Pancreas (tissue), 10 donors: ENCODE results near the gene SSUH2. TPM values are rescaled to one million over a fixed set of nuclear protein-coding genes. Genes with fewer than 3 reads are reported as not detected.
"Not testable (repeated sequence)": the region's sequence is repeated elsewhere in the genome, so short reads cannot be mapped to it uniquely, and the experiment has no call there.

Experiments
- ATAC-seq, 4 donors: fragments of 200-7000 bp; cut with Tn5 transposase; one replicate each; pipeline versions ENCODE4 v1.8.0 to v1.9.1; 2020; ENCODE audit warnings: mild to moderate bottlenecking in 4 of 4, moderate library complexity in 4 of 4
- DNase-seq, 6 donors: peaks; one replicate each; pipeline ENCODE4 v3.0.0-alpha.2; 2020
- FAIRE-seq: peaks from 2 replicates; lab custom pipeline; 2012; peaks lifted over from hg19 to GRCh38; lab: Jason Lieb, UNC
- H3K27ac ChIP-seq, 4 donors: fragments of 200-600 bp; sonication (generic); 1 replicate in 3 of 4; 2 replicates in 1 of 4; pipeline versions ENCODE4 v1.5.0 to v1.8.0; 2020
- H3K27me3 ChIP-seq, 4 donors: fragments of 200-600 bp; one replicate each; pipeline ENCODE4 v1.8.0; 2021
- H3K36me3 ChIP-seq, 3 donors: fragments of 200-600 bp; sonication (generic) in 1 of 3; one replicate each; pipeline versions ENCODE4 v1.5.0 to v1.8.0; 2020 to 2021
- H3K4me1 ChIP-seq, 3 donors: fragments of 200-600 bp; one replicate each; pipeline ENCODE4 v1.8.0; 2021
- H3K4me3 ChIP-seq, 4 donors: fragments of 200-600 bp; sonication (generic) in 2 of 4; one replicate each; pipeline versions ENCODE4 v1.5.0 to v1.8.0; 2020 to 2021
- H3K9me3 ChIP-seq, 4 donors: fragments of 200-600 bp; one replicate each; pipeline ENCODE4 v1.8.0; 2021
- CTCF ChIP-seq, 4 donors: fragments of 200-600 bp; sonication (generic) in 3 of 4; IDR thresholded peaks; one replicate each; pipeline versions ENCODE4 v1.5.0 to v1.8.0; 2021; ENCODE audit warnings: antibody characterized with exemption in 4 of 4
- WGBS, 2 donors: extraction: QIAGEN DNeasy Blood & Tissue Kit; methylation state at CpG; one replicate each; pipeline ENCODE4 v1.1.7; 2013; 5-methylcytosine and 5-hydroxymethylcytosine counted together
- intact Hi-C, 3 donors: fragments of 100-400 bp; cut with DNase I; formaldehyde crosslinking; loops; one replicate each; pipeline versions ENCODE4 v1.11.1 to v1.14.2; 2022
- polyA plus RNA-seq, 2 donors: library from polyadenylated mRNA; stranded (reverse); fragments of 200-250 nt; gene quantifications; one replicate each; pipeline ENCODE4 v1.2.3, GENCODE V29; 2013
- total RNA-seq, 6 donors: library from RNA; stranded (reverse); fragmentation: NEBNext Ultra II Directional in 4 of 6; extraction: Animal tissue kit (Norgen Biotek cat#: 25700) in 4 of 6; gene quantifications; one replicate each; pipeline versions ENCODE4 v1.2.1 to v1.2.4, GENCODE V29; 2021 to 2023
- donor health status: healthy with polysubstance abuse.
- donor health status: DM: no; HTN: no; CAD: no; lungs with moderate emphysema.
- donor health status: DM: no; HTN: no; CAD: no.
- donor health status: control.
- donor health status: control.
- donor health status: Bipolar disorder and iron deficiency.
- donor health status: DM: yes; HTN: yes; CAD: no.
- donor health status: DM: no; HTN: no; CAD: no.
- donor health status: DM: no; HTN: no; CAD: no.
- donor health status: DM: yes; HTN: yes; CAD: no.

The SSUH2 gene
- total and polyA plus RNA-seq, 8 donors, result 0.06 to 1.8 (median 0.22) TPM

DNA sequence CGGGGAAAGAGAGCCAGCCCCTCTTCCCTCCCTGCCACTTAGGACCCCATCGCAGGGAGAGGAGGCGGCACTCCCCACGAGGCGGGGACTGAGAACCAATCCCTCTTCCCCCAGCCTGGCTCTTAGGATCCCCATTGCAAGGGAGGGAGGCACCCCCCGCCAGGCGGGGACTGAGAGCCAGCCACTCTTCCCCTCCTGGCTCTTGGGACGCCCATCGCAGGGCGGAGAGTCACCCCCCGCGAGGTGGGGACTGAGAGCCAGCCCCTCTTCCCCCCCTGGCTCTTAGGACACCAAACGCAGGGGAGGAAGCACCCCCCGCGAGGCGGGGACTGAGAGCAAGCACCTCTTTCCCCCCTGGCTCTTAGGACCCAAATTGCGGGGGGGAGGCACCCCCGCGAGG lies 34.2 kb upstream of the SSUH2 start:
- FAIRE-seq, result no peak
- no peak for DNase-seq
- 15 to 30% methylated on average over 2 to 16 of the region's 19 CpGs for WGBS, 2 donors
- TF ChIP-seq CTCF (IDR thresholded peaks at IDR 0.05), result no peak
- H3K36me3 ChIP-seq, result no peaks in the 10 kb centered on the region
- H3K4me1 ChIP-seq, result no peaks in the 10 kb centered on the region
- H3K4me3 ChIP-seq, result no peak overlapping the region
- no peak overlapping the region for H3K27ac ChIP-seq
- no peak for ATAC-seq
- no peaks in the 10 kb centered on the region for H3K27me3 ChIP-seq
- no peaks in the 10 kb centered on the region for H3K9me3 ChIP-seq
- intact Hi-C loops, result no loop called here

DNA sequence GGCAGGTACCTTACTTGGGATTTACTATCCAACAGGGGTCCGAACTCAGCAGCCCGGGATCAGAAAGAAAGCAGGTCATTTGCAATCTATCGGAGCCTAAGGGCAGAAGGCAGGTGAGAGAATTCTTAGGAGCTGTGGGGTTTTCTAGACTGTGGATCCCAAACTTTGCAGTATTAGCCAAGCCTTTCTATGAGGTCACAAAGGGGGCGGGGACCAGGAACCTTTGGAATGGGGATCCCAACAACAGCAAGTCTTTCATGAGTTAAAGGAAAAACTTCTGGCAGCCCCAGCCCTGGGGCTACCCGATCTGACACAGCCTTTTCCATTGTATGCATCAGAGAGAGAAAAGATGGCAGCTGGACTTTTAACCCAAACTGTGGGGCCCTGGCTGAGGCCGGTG lies 32.7 kb upstream of the SSUH2 start:
- H3K27ac ChIP-seq, H3K4me3 ChIP-seq, ATAC-seq, H3K27me3 ChIP-seq, intact Hi-C loops, H3K36me3 ChIP-seq, H3K4me1 ChIP-seq, DNase-seq, H3K9me3 ChIP-seq, FAIRE-seq: not testable (repeated sequence)
- 72% methylated on average over 5 to 6 of the region's 6 CpGs for WGBS, 2 donors

DNA sequence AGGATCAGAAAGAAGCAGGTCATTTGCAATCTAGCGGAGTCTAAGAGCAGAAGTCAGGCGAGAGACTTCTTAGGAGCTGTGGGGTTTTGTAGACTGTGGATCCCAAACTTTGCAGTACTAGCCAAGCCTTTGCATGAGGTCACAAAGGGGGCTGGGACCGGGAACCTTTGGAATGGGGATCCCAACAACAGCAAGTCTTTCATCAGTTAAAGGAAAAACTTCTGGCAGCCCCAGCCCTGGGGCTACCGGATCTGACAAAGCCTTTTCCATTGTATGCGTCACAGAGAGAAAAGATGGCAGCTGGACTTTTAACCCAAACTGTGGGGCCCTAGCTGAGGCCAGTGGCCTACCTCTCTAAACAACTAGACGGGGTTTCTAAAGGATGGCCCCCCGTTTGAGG lies 31.0 kb upstream of the SSUH2 start:
- H3K4me3 ChIP-seq, FAIRE-seq, H3K9me3 ChIP-seq, H3K36me3 ChIP-seq, DNase-seq, H3K27ac ChIP-seq, intact Hi-C loops, H3K4me1 ChIP-seq, ATAC-seq, H3K27me3 ChIP-seq: not testable (repeated sequence)
- 71 to 77% methylated on average over 7 of the region's 7 CpGs for WGBS, 2 donors

GRCh38 chr3:8673083-8673737 lies 28.6 kb upstream of the SSUH2 start:
- no peak for DNase-seq
- H3K27ac ChIP-seq, result no peak overlapping the region
- intact Hi-C loops, result no loop called here
- H3K4me3 ChIP-seq, result no peak overlapping the region
- TF ChIP-seq CTCF (IDR thresholded peaks at IDR 0.05), result no peak
- no peaks in the 10 kb centered on the region for H3K9me3 ChIP-seq
- H3K27me3 ChIP-seq, result no peaks in the 10 kb centered on the region
- H3K4me1 ChIP-seq, result no peaks in the 10 kb centered on the region
- no peak for ATAC-seq
- H3K36me3 ChIP-seq, result no peaks in the 10 kb centered on the region
- peak; percentile 9 for FAIRE-seq
- 69% methylated on average over 14 of the region's 14 CpGs for WGBS, 2 donors

GRCh38 chr3:8669019-8669418 lies 24.4 kb upstream of the SSUH2 start:
- intact Hi-C loops, result no loop called here
- no peak for TF ChIP-seq CTCF (IDR thresholded peaks at IDR 0.05)
- DNase-seq, result no peak
- H3K27me3 ChIP-seq, result no peaks in the 10 kb centered on the region
- H3K9me3 ChIP-seq, result no peaks in the 10 kb centered on the region
- no peaks in the 10 kb centered on the region for H3K36me3 ChIP-seq
- FAIRE-seq, result no peak
- ATAC-seq, result no peak
- H3K4me1 ChIP-seq, result no peaks in the 10 kb centered on the region
- no peak overlapping the region for H3K4me3 ChIP-seq
- no peak overlapping the region for H3K27ac ChIP-seq
- WGBS, 2 donors, result 84 to 92% methylated on average over 2 of the region's 2 CpGs

- ATAC-seq (no peak), DNase-seq (no peak), FAIRE-seq (no peak)
- H3K4me3 ChIP-seq, result no peak overlapping the region
- H3K27ac ChIP-seq, result no peak overlapping the region
- H3K9me3 ChIP-seq, result no peaks in the 10 kb centered on the region
- TF ChIP-seq CTCF (IDR thresholded peaks at IDR 0.05), result no peak
- intact Hi-C loops, result no loop called here
- no peaks in the 10 kb centered on the region for H3K36me3 ChIP-seq
- no peaks in the 10 kb centered on the region for H3K27me3 ChIP-seq
- H3K4me1 ChIP-seq, result no peaks in the 10 kb centered on the region
Observed at GRCh38 chr3:8668216-8668615, 23.6 kb upstream of the SSUH2 start.
